Immature natural killer cell (primary cell): Measurements from ENCODE around the gene TMEM26. TPM values are rescaled to one million over a fixed set of nuclear protein-coding genes. Genes with fewer than 3 reads are reported as not detected.

Source experiments
- DNase-seq, 3 donors: peaks; one replicate each; pipeline ENCODE4 v3.0.0; 2022; ENCODE audit warnings: mixed read lengths in 1 of 3
- H3K27ac Mint-ChIP-seq, 6 donors: one replicate each; pipeline ENCODE4 v1.8.0; 2020; ENCODE audit warnings: mixed read lengths in 6 of 6, mild to moderate bottlenecking in 5 of 6, inconsistent platforms in 4 of 6, moderate library complexity in 3 of 6
- H3K27me3 Mint-ChIP-seq, 3 donors: one replicate each; pipeline ENCODE4 v1.8.0; 2020 to 2021; ENCODE audit warnings: low read depth in 3 of 3, mild to moderate bottlenecking in 3 of 3, mixed read lengths in 3 of 3, moderate library complexity in 3 of 3, inconsistent platforms in 1 of 3
- H3K36me3 Mint-ChIP-seq, 3 donors: one replicate each; pipeline ENCODE4 v1.8.0; 2020; ENCODE audit warnings: mixed read lengths in 3 of 3, inconsistent platforms in 2 of 3, mild to moderate bottlenecking in 2 of 3
- H3K4me1 Mint-ChIP-seq, 2 donors: one replicate each; pipeline ENCODE4 v1.8.0; 2020; ENCODE audit warnings: inconsistent platforms in 2 of 2, mild to moderate bottlenecking in 2 of 2, mixed read lengths in 2 of 2, moderate library complexity in 1 of 2
- H3K4me3 Mint-ChIP-seq, 5 donors: one replicate each; pipeline ENCODE4 v1.8.0; 2020; ENCODE audit warnings: mild to moderate bottlenecking in 5 of 5, mixed read lengths in 5 of 5, inconsistent platforms in 3 of 5, moderate library complexity in 3 of 5
- H3K9me3 Mint-ChIP-seq, 6 donors: one replicate each; pipeline ENCODE4 v1.8.0; 2020; ENCODE audit warnings: mild to moderate bottlenecking in 6 of 6, mixed read lengths in 6 of 6, inconsistent platforms in 4 of 6, moderate library complexity in 3 of 6
- polyA plus RNA-seq, 3 donors: library from polyadenylated mRNA; unstranded; fragments of 300-500 nt; fragmentation: Illumina TruSeq; gene quantifications; one replicate each; pipeline ENCODE4 v1.2.3, GENCODE V29; 2021

TMEM26 gene
- polyA plus RNA-seq, 3 donors from 2014 or later, result not detected

- Mint-ChIP-seq H3K36me3 (no peaks in the 10 kb centered on the region), H3K9me3 (peaks cover 0 to 9% (median 2%) of the 10 kb centered on the region in 6 donors), H3K4me1 (no peaks in the 10 kb centered on the region), H3K27me3 (peaks cover 0 to 5% (median 0%) of the 10 kb centered on the region in 3 donors), H3K4me3 (no peak overlapping the region), H3K27ac (no peak overlapping the region)
- DNase-seq, result no peak
Observed at GRCh38 chr10:61376377-61376776, 76.8 kb downstream of the TMEM26 start.

GRCh38 chr10:61366365-61366764 lies 86.8 kb downstream of the TMEM26 start:
- DNase-seq, result no peak
- no peak overlapping the region for H3K4me3 Mint-ChIP-seq
- H3K36me3 Mint-ChIP-seq, result no peaks in the 10 kb centered on the region
- no peak overlapping the region for H3K27ac Mint-ChIP-seq
- H3K4me1 Mint-ChIP-seq, result no peaks in the 10 kb centered on the region
- peaks cover 0 to 2% (median 0%) of the 10 kb centered on the region in 6 donors for H3K9me3 Mint-ChIP-seq
- peaks cover 0 to 7% (median 2%) of the 10 kb centered on the region in 3 donors for H3K27me3 Mint-ChIP-seq

DNA sequence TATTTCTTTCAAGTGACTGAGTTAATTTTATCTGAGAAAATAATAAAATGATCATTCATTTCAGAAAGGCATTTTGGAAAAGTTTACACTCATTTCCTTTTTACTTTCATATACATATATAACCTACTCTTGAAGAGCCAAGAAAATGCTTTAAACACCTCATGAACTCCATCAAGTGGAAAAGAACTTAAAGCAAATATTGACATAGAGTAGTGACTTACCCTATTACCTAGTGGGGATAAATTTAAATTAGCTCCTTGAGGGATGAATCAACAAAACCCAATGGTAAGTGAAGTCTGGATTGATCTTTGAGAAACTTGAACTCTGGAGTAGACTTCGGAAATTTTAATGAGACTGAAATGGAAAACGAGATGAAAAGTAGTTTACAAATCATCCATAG lies 88.6 kb downstream of the TMEM26 start:
- no peak overlapping the region for H3K4me3 Mint-ChIP-seq
- H3K4me1 Mint-ChIP-seq, result no peaks in the 10 kb centered on the region
- no peak for DNase-seq
- no peak overlapping the region for H3K27ac Mint-ChIP-seq
- H3K27me3 Mint-ChIP-seq, result peaks cover 0 to 7% (median 2%) of the 10 kb centered on the region in 3 donors
- peaks cover 0 to 7% (median 0%) of the 10 kb centered on the region in 3 donors for H3K36me3 Mint-ChIP-seq
- H3K9me3 Mint-ChIP-seq, result peaks cover 0 to 2% (median 0%) of the 10 kb centered on the region in 6 donors

DNA sequence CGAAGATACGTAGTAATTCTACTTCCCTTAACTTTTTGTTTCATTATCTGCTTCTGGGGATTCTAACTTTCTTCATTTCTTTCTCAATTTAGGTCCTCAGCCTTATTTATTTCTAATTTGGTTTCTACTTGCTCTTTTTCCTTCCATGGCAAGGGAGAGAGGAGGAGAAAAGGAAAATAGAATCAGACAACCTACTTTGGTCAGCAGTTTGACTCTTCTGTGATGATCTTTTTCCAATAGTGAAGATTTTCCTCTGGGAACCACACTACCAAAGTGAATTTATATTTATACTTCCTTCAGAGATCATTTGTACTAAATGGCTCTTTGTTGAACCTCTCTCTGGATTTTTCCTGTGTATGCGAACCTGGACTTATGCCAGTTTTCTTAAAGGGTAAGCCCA lies 90.2 kb downstream of the TMEM26 start:
- no peak overlapping the region for H3K27ac Mint-ChIP-seq
- no peak overlapping the region for H3K4me3 Mint-ChIP-seq
- H3K4me1 Mint-ChIP-seq, result no peaks in the 10 kb centered on the region
- DNase-seq, result no peak
- peaks cover 0 to 2% (median 0%) of the 10 kb centered on the region in 6 donors for H3K9me3 Mint-ChIP-seq
- H3K36me3 Mint-ChIP-seq, result peaks cover 0 to 7% (median 0%) of the 10 kb centered on the region in 3 donors
- peaks cover 0 to 6% (median 2%) of the 10 kb centered on the region in 3 donors for H3K27me3 Mint-ChIP-seq

GRCh38 chr10:61359452-61359851 lies 93.7 kb downstream of the TMEM26 start:
- no peak overlapping the region for H3K4me3 Mint-ChIP-seq
- H3K27ac Mint-ChIP-seq, result no peak overlapping the region
- H3K4me1 Mint-ChIP-seq, result no peaks in the 10 kb centered on the region
- peaks cover 0 to 7% (median 0%) of the 10 kb centered on the region in 3 donors for H3K36me3 Mint-ChIP-seq
- H3K27me3 Mint-ChIP-seq, result peaks cover 0 to 2% (median 2%) of the 10 kb centered on the region in 3 donors
- no peak for DNase-seq
- no peaks in the 10 kb centered on the region for H3K9me3 Mint-ChIP-seq

- H3K4me1 Mint-ChIP-seq, result no peaks in the 10 kb centered on the region
- peaks cover 0 to 7% (median 0%) of the 10 kb centered on the region in 3 donors for H3K36me3 Mint-ChIP-seq
- no peaks in the 10 kb centered on the region for H3K9me3 Mint-ChIP-seq
- H3K4me3 Mint-ChIP-seq, result no peak overlapping the region
- peaks cover 0 to 2% (median 0%) of the 10 kb centered on the region in 3 donors for H3K27me3 Mint-ChIP-seq
- H3K27ac Mint-ChIP-seq, result no peak overlapping the region
- DNase-seq, result no peak
Observed at GRCh38 chr10:61357687-61358086, 95.5 kb downstream of the TMEM26 start.

Other genes with a start within 250 kb of the TMEM26 start
- gene CABCOCO1, start 209.5 kb upstream of the TMEM26 start, polyA plus RNA-seq, result not detected